Skeletal muscle tissue (tissue), 4 donors: Measurements from ENCODE around the gene PPP2R2B. TPM values are rescaled to one million over a fixed set of nuclear protein-coding genes. Genes with fewer than 3 reads are reported as not detected.

Source experiments
- H3K27ac ChIP-seq: one replicate; pipeline ENCODE4 v1.7.0; 2013; ENCODE audit warnings: mild to moderate bottlenecking, low read depth, low read length, inconsistent platforms
- H3K27me3 ChIP-seq, 3 donors: one replicate each; pipeline ENCODE4 v1.7.0; 2013; ENCODE audit warnings: low read length in 3 of 3; ENCODE audit not compliant: control insufficient read depth in 3 of 3, insufficient read depth in 3 of 3
- H3K36me3 ChIP-seq, 3 donors: one replicate each; pipeline ENCODE4 v1.7.0; 2013; ENCODE audit warnings: low read length in 3 of 3; ENCODE audit not compliant: control insufficient read depth in 3 of 3, insufficient read depth in 3 of 3
- H3K4me1 ChIP-seq, 3 donors: one replicate each; pipeline ENCODE4 v1.7.0; 2013; ENCODE audit warnings: low read length in 3 of 3, mild to moderate bottlenecking in 3 of 3; ENCODE audit not compliant: control insufficient read depth in 3 of 3, insufficient read depth in 3 of 3
- H3K4me3 ChIP-seq, 3 donors: one replicate each; pipeline ENCODE4 v1.7.0; 2013; ENCODE audit warnings: low read length in 3 of 3
- H3K9ac ChIP-seq, 3 donors: one replicate each; pipeline ENCODE4 v1.7.0; 2013; ENCODE audit warnings: low read length in 3 of 3, mild to moderate bottlenecking in 3 of 3, moderate library complexity in 2 of 3, low read depth in 1 of 3
- H3K9me3 ChIP-seq, 3 donors: one replicate each; pipeline ENCODE4 v1.7.0; 2013; ENCODE audit warnings: low read length in 3 of 3; ENCODE audit not compliant: control insufficient read depth in 3 of 3
- total RNA-seq: library from RNA; depleted of rRNA; stranded (reverse); fragments of >200 nt; gene quantifications from one replicate; pipeline ENCODE4 v1.2.3, GENCODE V29; 2014
- donor health status: Osteomylitis.

The PPP2R2B gene
- total RNA-seq, 1 donor from 2014 or later = 4.7 TPM

GRCh38 chr5:146698651-146699050, 179.9 kb downstream of the PPP2R2B start:
- Histone ChIP-seq H3K9ac (no peak overlapping the region), H3K27ac (no peak overlapping the region), H3K4me3 (no peak overlapping the region), H3K4me1 (no peaks in the 10 kb centered on the region), H3K27me3 (no peaks in the 10 kb centered on the region), H3K9me3 (no peaks in the 10 kb centered on the region), H3K36me3 (no peaks in the 10 kb centered on the region)

GRCh38 chr5:146697211-146697610, 181.3 kb downstream of the PPP2R2B start:
- no peaks in the 10 kb centered on the region for H3K36me3 ChIP-seq
- no peaks in the 10 kb centered on the region for H3K4me1 ChIP-seq
- no peak overlapping the region for H3K4me3 ChIP-seq
- H3K9me3 ChIP-seq = no peaks in the 10 kb centered on the region
- H3K27me3 ChIP-seq = no peaks in the 10 kb centered on the region
- H3K27ac ChIP-seq = no peak overlapping the region
- no peak overlapping the region for H3K9ac ChIP-seq

- Histone ChIP-seq H3K9me3 (no peaks in the 10 kb centered on the region), H3K9ac (no peak overlapping the region), H3K4me1 (no peaks in the 10 kb centered on the region), H3K27ac (no peak overlapping the region), H3K27me3 (no peaks in the 10 kb centered on the region), H3K36me3 (no peaks in the 10 kb centered on the region), H3K4me3 (no peak overlapping the region)
Observed at GRCh38 chr5:146695646-146696045, 182.9 kb downstream of the PPP2R2B start.

- Histone ChIP-seq H3K9ac (no peak overlapping the region), H3K36me3 (no peaks in the 10 kb centered on the region), H3K27ac (no peak overlapping the region), H3K27me3 (no peaks in the 10 kb centered on the region), H3K4me3 (no peak overlapping the region), H3K9me3 (no peaks in the 10 kb centered on the region), H3K4me1 (no peaks in the 10 kb centered on the region)
Observed at GRCh38 chr5:146690880-146691355, 187.6 kb downstream of the PPP2R2B start.

GRCh38 chr5:146687630-146688029, 190.9 kb downstream of the PPP2R2B start:
- Histone ChIP-seq H3K9me3 (peaks cover 0 to 2% (median 0%) of the 10 kb centered on the region in 3 donors), H3K4me3 (no peak overlapping the region), H3K9ac (no peak overlapping the region), H3K36me3 (no peaks in the 10 kb centered on the region), H3K27ac (no peak overlapping the region), H3K27me3 (no peaks in the 10 kb centered on the region), H3K4me1 (no peaks in the 10 kb centered on the region)

GRCh38 chr5:146683861-146684260, 194.7 kb downstream of the PPP2R2B start:
- H3K9me3 ChIP-seq = peaks cover 0 to 2% (median 0%) of the 10 kb centered on the region in 3 donors
- H3K36me3 ChIP-seq = no peaks in the 10 kb centered on the region
- no peak overlapping the region for H3K9ac ChIP-seq
- no peaks in the 10 kb centered on the region for H3K27me3 ChIP-seq
- no peaks in the 10 kb centered on the region for H3K4me1 ChIP-seq
- H3K27ac ChIP-seq = no peak overlapping the region
- H3K4me3 ChIP-seq = no peak overlapping the region

GRCh38 chr5:146682899-146683532, 195.5 kb downstream of the PPP2R2B start:
- Histone ChIP-seq H3K27ac (no peak overlapping the region), H3K27me3 (no peaks in the 10 kb centered on the region), H3K4me1 (no peaks in the 10 kb centered on the region), H3K4me3 (no peak overlapping the region), H3K9ac (no peak overlapping the region), H3K9me3 (peaks cover 0 to 2% (median 0%) of the 10 kb centered on the region in 3 donors), H3K36me3 (no peaks in the 10 kb centered on the region)

GRCh38 chr5:146681585-146682105, 196.9 kb downstream of the PPP2R2B start:
- Histone ChIP-seq H3K9ac (no peak overlapping the region), H3K4me1 (no peaks in the 10 kb centered on the region), H3K27ac (no peak overlapping the region), H3K4me3 (no peak overlapping the region), H3K27me3 (no peaks in the 10 kb centered on the region), H3K9me3 (peaks cover 0 to 2% (median 0%) of the 10 kb centered on the region in 3 donors), H3K36me3 (no peaks in the 10 kb centered on the region)

GRCh38 chr5:146680846-146681584, 197.5 kb downstream of the PPP2R2B start:
- Histone ChIP-seq H3K9ac (no peak overlapping the region), H3K27me3 (no peaks in the 10 kb centered on the region), H3K4me1 (no peaks in the 10 kb centered on the region), H3K36me3 (no peaks in the 10 kb centered on the region), H3K27ac (no peak overlapping the region), H3K9me3 (peaks cover 0 to 2% (median 0%) of the 10 kb centered on the region in 3 donors), H3K4me3 (no peak overlapping the region)

- Histone ChIP-seq H3K36me3 (no peaks in the 10 kb centered on the region), H3K27me3 (no peaks in the 10 kb centered on the region), H3K4me3 (no peak overlapping the region), H3K9ac (no peak overlapping the region), H3K4me1 (no peaks in the 10 kb centered on the region), H3K9me3 (no peaks in the 10 kb centered on the region), H3K27ac (no peak overlapping the region)
Observed at GRCh38 chr5:146675636-146676035, 202.9 kb downstream of the PPP2R2B start.
